CD4-positive, CD25-positive, alpha-beta regulatory T cell (primary cell): ENCODE measurements around the gene FNBP1L. TPM values are rescaled to one million over a fixed set of nuclear protein-coding genes. Genes with fewer than 3 reads are reported as not detected.

Experiments
- ATAC-seq, 2 donors: fragments of 150-1000 bp; cut with Tn5 transposase; one replicate each; pipeline ENCODE4 v1.10.0; 2021; ENCODE audit warnings: low read depth in 2 of 2, moderate number of reproducible peaks in 2 of 2, moderate library complexity in 1 of 2
- DNase-seq, 3 donors: peaks; one replicate each; pipeline versions ENCODE4 v3.0.0 to v3.0.0-alpha.2; 2012 to 2022; ENCODE audit warnings: mixed read lengths in 1 of 3
- H3K27ac ChIP-seq: one replicate; pipeline ENCODE4 v1.7.0; 2013; ENCODE audit warnings: mild to moderate bottlenecking, low read length; ENCODE audit not compliant: insufficient read depth, poor library complexity, severe bottlenecking
- H3K27me3 ChIP-seq: one replicate; pipeline ENCODE4 v1.7.0; 2013; ENCODE audit warnings: low read length; ENCODE audit not compliant: control insufficient read depth, insufficient read depth
- H3K36me3 ChIP-seq: one replicate; pipeline ENCODE4 v1.7.0; 2013; ENCODE audit warnings: mild to moderate bottlenecking, low read length, moderate library complexity; ENCODE audit not compliant: control insufficient read depth, insufficient read depth
- H3K4me1 ChIP-seq: 2 replicates; pipeline ENCODE4 v1.7.0; 2013; ENCODE audit warnings: mild to moderate bottlenecking, low read length; ENCODE audit not compliant: insufficient read depth, control insufficient read depth, poor library complexity, severe bottlenecking
- H3K4me3 ChIP-seq: one replicate; pipeline ENCODE4 v1.7.0; 2013; ENCODE audit warnings: low read depth, mild to moderate bottlenecking, low read length, moderate library complexity
- H3K9me3 ChIP-seq, 2 experiments: 1 replicate in 1 of 2; 2 replicates in 1 of 2; pipeline ENCODE4 v1.7.0; 2013; ENCODE audit warnings: low read length in 2 of 2, mild to moderate bottlenecking in 1 of 2, moderate library complexity in 1 of 2; ENCODE audit not compliant: control insufficient read depth in 2 of 2
- H3K27ac Mint-ChIP-seq, 3 donors: one replicate each; pipeline ENCODE4 v1.8.0; 2020 to 2022; ENCODE audit warnings: mild to moderate bottlenecking in 3 of 3, mixed read lengths in 3 of 3, moderate library complexity in 2 of 3
- H3K27me3 Mint-ChIP-seq: one replicate; pipeline ENCODE4 v1.8.0; 2022; ENCODE audit warnings: mild to moderate bottlenecking, mixed read lengths
- H3K36me3 Mint-ChIP-seq: one replicate; pipeline ENCODE4 v1.8.0; 2020; ENCODE audit warnings: mixed read lengths
- H3K4me1 Mint-ChIP-seq, 4 donors: one replicate each; pipeline ENCODE4 v1.8.0; 2020 to 2022; ENCODE audit warnings: mixed read lengths in 4 of 4, mild to moderate bottlenecking in 1 of 4
- H3K4me3 Mint-ChIP-seq, 4 donors: one replicate each; pipeline ENCODE4 v1.8.0; 2020 to 2022; ENCODE audit warnings: mild to moderate bottlenecking in 4 of 4, mixed read lengths in 4 of 4, moderate library complexity in 3 of 4
- H3K9me3 Mint-ChIP-seq, 7 donors: one replicate each; pipeline ENCODE4 v1.8.0; 2020 to 2022; ENCODE audit warnings: mixed read lengths in 7 of 7, mild to moderate bottlenecking in 3 of 7, moderate library complexity in 2 of 7
- polyA plus RNA-seq, 4 donors: library from polyadenylated mRNA; unstranded; fragments of 300-500 nt; fragmentation: Illumina TruSeq; gene quantifications; one replicate each; pipeline ENCODE4 v1.2.3, GENCODE V29; 2021
- total RNA-seq: library from RNA; stranded (reverse); gene quantifications from one replicate; pipeline ENCODE4 v1.2.3, GENCODE V29; 2022

The FNBP1L gene
- total RNA-seq = 2.4 TPM
- polyA plus RNA-seq = under 1 TPM in 3 of 4 donors, not detected in 1; 0.10 to 0.52 (median 0.16) TPM

DNA sequence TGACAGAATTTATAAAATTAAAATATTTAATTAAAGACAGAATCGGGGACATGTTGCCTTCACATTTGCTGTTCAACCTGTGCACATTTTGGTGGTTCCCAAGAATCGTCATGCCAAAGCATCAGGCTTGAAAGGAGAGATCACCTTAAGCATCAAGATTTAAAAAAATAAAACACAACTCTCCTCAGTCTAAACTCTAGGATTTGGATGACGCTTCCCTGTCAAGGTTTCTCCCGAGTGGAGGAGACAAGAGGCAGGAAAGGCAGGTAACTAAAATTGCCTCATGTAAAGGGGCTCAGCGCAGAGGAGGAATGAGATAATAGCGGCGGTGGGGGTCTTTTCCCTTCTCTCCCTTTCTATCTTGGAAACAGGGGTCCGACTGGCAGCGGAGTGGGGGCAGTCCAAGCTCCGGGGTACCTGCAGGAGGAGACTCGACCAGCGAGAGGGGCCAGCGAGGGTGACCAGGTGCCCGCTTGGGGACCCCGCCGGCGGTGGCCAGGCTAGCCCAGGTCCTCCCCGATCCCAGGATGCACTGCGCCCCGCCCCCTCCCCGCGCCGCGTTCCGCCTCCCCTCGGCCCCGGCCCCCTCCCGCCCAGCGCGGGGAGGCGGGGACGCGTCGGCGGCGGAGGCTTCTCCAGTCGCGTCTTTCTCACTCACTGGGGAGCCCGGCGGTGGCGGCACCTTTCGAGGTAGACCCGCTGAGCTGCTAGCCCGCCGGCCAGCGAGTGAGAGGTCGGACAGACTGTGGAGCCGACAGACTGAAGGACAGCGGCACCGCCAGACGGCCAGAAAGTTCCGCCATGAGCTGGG lies at the start of gene FNBP1L:
TSS of gene FNBP1L (plus strand) at position 638 of the 811 bp plus-strand sequence. CDS start at position 802, 164 bp downstream.
- no peaks in the 10 kb centered on the region for H3K9me3 ChIP-seq
- no peaks in the 10 kb centered on the region for H3K36me3 ChIP-seq
- Mint-ChIP-seq H3K4me1 (peaks cover 9 to 20% (median 16%) of the 10 kb centered on the region in 4 donors), H3K27me3 (peaks cover 65% of the 10 kb centered on the region), H3K36me3 (no peaks in the 10 kb centered on the region), H3K4me3 (peak within 1 kb of the TSS; percentile 78 to 93 (median 92)), H3K27ac (peak within 1 kb of the TSS in 1 of 3 donors; percentile 17), H3K9me3 (peaks cover 0 to 7% (median 0%) of the 10 kb centered on the region in 7 donors)
- H3K4me3 ChIP-seq = peak within 1 kb of the TSS; percentile 80
- H3K27me3 ChIP-seq = peaks cover 41% of the 10 kb centered on the region
- peak; percentile 27 to 54 (median 42) for DNase-seq
- H3K27ac ChIP-seq = no peak within 1 kb of the TSS
- ATAC-seq = peak; percentile 60 to 62
- peaks cover 25% of the 10 kb centered on the region for H3K4me1 ChIP-seq

DNA sequence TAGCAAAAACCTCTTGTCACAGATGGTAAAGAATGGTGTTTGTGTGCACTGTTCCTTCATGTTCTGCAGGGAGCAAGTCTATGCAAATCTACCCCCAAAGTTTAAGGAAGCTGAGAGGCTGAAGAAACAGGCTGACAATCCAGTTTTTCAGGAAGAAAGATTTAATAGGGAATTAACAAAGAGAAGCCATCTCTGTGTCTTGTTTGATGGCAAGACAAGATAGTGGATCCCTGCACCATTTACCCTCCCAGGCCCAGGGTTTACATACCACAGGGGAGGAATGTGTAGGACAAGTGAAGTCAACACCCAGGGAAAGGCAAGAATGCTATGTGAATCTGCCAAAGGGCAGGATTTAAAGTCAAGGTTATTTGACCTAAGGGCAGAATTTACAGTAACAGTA lies 48.1 kb upstream of the FNBP1L start:
- Histone ChIP-seq H3K27me3 (no peaks in the 10 kb centered on the region), H3K4me1 (no peaks in the 10 kb centered on the region), H3K36me3 (no peaks in the 10 kb centered on the region), H3K9me3 (no peaks in the 10 kb centered on the region), H3K4me3 (no peak overlapping the region), H3K27ac (no peak overlapping the region)
- no peak for DNase-seq
- no peak overlapping the region for H3K27ac Mint-ChIP-seq
- peaks cover 0 to 3% (median 1%) of the 10 kb centered on the region in 7 donors for H3K9me3 Mint-ChIP-seq
- H3K27me3 Mint-ChIP-seq = no peaks in the 10 kb centered on the region
- no peak overlapping the region for H3K4me3 Mint-ChIP-seq
- H3K36me3 Mint-ChIP-seq = no peaks in the 10 kb centered on the region
- no peak for ATAC-seq
- H3K4me1 Mint-ChIP-seq = no peaks in the 10 kb centered on the region

DNA sequence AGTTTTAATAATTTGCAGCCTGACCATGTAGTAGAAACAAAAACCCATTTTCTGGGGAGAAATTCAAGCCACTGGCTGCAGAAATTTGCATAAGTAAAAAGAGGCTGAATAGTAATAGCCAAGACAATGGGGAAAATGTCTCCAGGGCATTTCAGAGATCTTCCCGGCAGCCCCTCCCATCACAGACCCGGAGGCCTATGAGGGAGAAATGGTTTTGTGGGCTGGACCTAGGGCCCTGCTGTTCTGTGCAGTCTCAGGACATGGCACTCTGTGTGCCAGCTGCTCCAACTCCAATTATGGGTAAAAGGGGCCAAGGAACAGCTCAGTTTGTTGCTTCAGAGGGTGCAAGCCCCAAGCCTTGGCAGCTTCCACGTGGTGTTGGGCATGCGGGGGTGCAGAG lies 39.7 kb upstream of the FNBP1L start:
- no peaks in the 10 kb centered on the region for H3K36me3 ChIP-seq
- peak overlapping the region in 1 of 4 donors; percentile 13 for H3K4me3 Mint-ChIP-seq
- ATAC-seq (no peak), DNase-seq (no peak)
- H3K4me1 ChIP-seq = no peaks in the 10 kb centered on the region
- H3K4me1 Mint-ChIP-seq = peaks cover 0 to 5% (median 1%) of the 10 kb centered on the region in 4 donors
- H3K27me3 Mint-ChIP-seq = peaks cover 7% of the 10 kb centered on the region
- peaks cover 3% of the 10 kb centered on the region for H3K27me3 ChIP-seq
- H3K4me3 ChIP-seq = no peak overlapping the region
- peak overlapping the region in 1 of 3 donors; percentile 74 for H3K27ac Mint-ChIP-seq
- H3K9me3 Mint-ChIP-seq = peaks cover 0 to 6% (median 5%) of the 10 kb centered on the region in 7 donors
- no peak overlapping the region for H3K27ac ChIP-seq
- no peaks in the 10 kb centered on the region for H3K9me3 ChIP-seq
- no peaks in the 10 kb centered on the region for H3K36me3 Mint-ChIP-seq

DNA sequence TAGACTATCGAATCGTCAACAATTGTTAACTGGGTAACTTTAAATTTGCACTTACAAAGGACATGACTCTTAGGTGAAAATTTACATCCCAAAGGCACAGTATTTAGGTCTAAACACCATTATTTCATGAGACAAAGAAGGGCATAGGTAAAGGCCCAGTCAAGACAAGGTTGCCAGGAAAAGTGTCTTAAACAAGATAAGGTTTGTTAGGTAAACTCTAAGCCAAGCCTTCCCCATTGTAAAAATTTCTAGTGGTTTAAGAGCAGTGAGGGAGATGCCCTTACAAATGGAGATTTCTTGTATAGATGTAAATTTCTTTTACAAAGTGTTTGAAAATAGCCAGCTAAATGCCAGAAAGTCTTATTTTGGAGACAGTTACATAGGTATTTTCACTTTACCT lies 36.9 kb upstream of the FNBP1L start:
- H3K27me3 Mint-ChIP-seq = peaks cover 29% of the 10 kb centered on the region
- no peaks in the 10 kb centered on the region for H3K36me3 Mint-ChIP-seq
- Histone ChIP-seq H3K27ac (no peak overlapping the region), H3K9me3 (no peaks in the 10 kb centered on the region), H3K4me1 (no peaks in the 10 kb centered on the region), H3K4me3 (no peak overlapping the region), H3K27me3 (peaks cover 3% of the 10 kb centered on the region), H3K36me3 (no peaks in the 10 kb centered on the region)
- DNase-seq (no peak), ATAC-seq (no peak)
- no peak overlapping the region for H3K27ac Mint-ChIP-seq
- no peak overlapping the region for H3K4me3 Mint-ChIP-seq
- peaks cover 0 to 6% (median 3%) of the 10 kb centered on the region in 7 donors for H3K9me3 Mint-ChIP-seq
- peaks cover 0 to 5% (median 3%) of the 10 kb centered on the region in 4 donors for H3K4me1 Mint-ChIP-seq

DNA sequence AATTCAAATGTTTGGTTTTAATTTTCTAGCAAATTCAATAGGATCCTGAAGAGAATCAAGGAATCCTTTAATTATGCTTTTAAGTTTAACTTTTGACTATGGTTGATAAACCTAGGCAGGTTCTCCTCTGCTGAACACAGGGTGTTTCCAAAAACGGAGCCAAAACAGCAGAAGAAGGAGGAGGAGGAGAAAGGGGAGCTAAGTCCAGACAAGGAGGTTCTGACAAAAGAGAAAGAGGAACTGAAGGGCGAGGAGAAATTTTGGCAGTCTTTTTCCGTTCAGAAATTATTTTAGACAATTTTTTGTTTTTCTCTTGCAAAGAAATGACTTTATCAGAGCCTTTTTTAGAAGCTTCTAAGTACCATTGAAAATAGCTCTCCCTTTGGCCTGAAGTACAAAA lies 33.2 kb upstream of the FNBP1L start:
- H3K9me3 Mint-ChIP-seq = peaks cover 0 to 2% (median 0%) of the 10 kb centered on the region in 7 donors

DNA sequence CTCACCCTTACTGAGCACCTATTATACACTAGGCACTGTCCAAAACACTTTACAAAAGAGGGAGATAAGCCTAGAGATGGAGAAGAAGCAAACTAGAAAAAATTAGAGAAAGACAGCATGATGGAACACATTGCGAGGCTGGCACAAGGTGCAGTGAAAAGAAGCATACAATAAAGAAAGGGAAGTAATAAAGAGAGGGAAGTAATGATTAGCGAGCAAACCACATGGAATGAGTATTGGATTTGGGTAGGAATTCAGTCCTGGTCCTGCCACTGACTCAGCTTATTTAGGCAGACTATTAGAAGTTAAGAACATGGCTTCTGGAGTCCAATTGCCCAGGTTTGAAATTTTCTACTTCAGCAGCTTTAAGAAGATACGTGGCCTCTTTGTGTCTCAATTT lies 32.6 kb upstream of the FNBP1L start:
- peaks cover 3% of the 10 kb centered on the region for H3K27me3 ChIP-seq
- H3K9me3 ChIP-seq = no peaks in the 10 kb centered on the region
- H3K36me3 Mint-ChIP-seq = no peaks in the 10 kb centered on the region
- H3K4me1 Mint-ChIP-seq = peaks cover 0 to 5% (median 2%) of the 10 kb centered on the region in 4 donors
- no peak overlapping the region for H3K4me3 Mint-ChIP-seq
- H3K27ac ChIP-seq = no peak overlapping the region
- DNase-seq = no peak
- H3K4me3 ChIP-seq = no peak overlapping the region
- H3K27me3 Mint-ChIP-seq = peaks cover 36% of the 10 kb centered on the region
- no peaks in the 10 kb centered on the region for H3K4me1 ChIP-seq
- H3K36me3 ChIP-seq = no peaks in the 10 kb centered on the region
- ATAC-seq = no peak
- peaks cover 0 to 2% (median 0%) of the 10 kb centered on the region in 7 donors for H3K9me3 Mint-ChIP-seq
- no peak overlapping the region for H3K27ac Mint-ChIP-seq

More for the DNA sequence above, 33.2 kb upstream of the FNBP1L start:
- H3K4me1 ChIP-seq = no peaks in the 10 kb centered on the region
- Mint-ChIP-seq H3K27me3 (peaks cover 36% of the 10 kb centered on the region), H3K4me3 (no peak overlapping the region), H3K27ac (no peak overlapping the region), H3K36me3 (no peaks in the 10 kb centered on the region), H3K4me1 (peaks cover 0 to 5% (median 2%) of the 10 kb centered on the region in 4 donors)
- no peaks in the 10 kb centered on the region for H3K9me3 ChIP-seq
- no peak for DNase-seq
- no peak overlapping the region for H3K27ac ChIP-seq
- no peak for ATAC-seq
- no peak overlapping the region for H3K4me3 ChIP-seq
- H3K36me3 ChIP-seq = no peaks in the 10 kb centered on the region
- peaks cover 3% of the 10 kb centered on the region for H3K27me3 ChIP-seq

DNA sequence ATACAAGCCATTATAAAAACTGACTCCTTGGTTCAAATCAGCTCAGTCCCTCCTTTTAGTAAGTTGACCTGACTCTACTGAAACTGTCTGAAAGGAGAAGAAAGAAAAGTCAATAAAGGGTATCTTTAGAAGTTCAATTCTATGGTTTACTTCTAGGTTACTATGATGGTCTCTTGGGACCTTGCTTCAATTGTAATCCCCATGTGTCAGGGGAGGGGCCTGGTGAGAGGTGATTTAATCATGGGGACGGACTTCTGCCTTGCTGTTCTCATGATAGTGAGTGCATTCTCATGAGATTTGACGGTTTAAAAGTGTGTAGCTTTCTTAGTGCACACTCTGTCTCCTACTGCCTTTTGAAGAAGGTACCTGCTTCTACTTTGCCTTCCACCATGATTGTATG lies 31.7 kb upstream of the FNBP1L start:
- Mint-ChIP-seq H3K4me3 (no peak overlapping the region), H3K27ac (no peak overlapping the region), H3K4me1 (peaks cover 0 to 3% (median under 1%) of the 10 kb centered on the region in 4 donors), H3K36me3 (no peaks in the 10 kb centered on the region), H3K27me3 (peaks cover 36% of the 10 kb centered on the region), H3K9me3 (peaks cover 0 to 2% (median 0%) of the 10 kb centered on the region in 7 donors)
- no peak for DNase-seq
- no peaks in the 10 kb centered on the region for H3K4me1 ChIP-seq
- H3K27ac ChIP-seq = no peak overlapping the region
- no peak overlapping the region for H3K4me3 ChIP-seq
- H3K36me3 ChIP-seq = no peaks in the 10 kb centered on the region
- no peak for ATAC-seq
- H3K9me3 ChIP-seq = no peaks in the 10 kb centered on the region
- H3K27me3 ChIP-seq = peaks cover under 1% of the 10 kb centered on the region
